Activated CD4-positive, alpha-beta memory T cell treated with anti-CD3 and anti-CD28 coated beads for 36 hours (primary cell): Measurements from ENCODE around the gene MAGEA9B. TPM values are rescaled to one million over a fixed set of nuclear protein-coding genes. Genes with fewer than 3 reads are reported as not detected.
A peak's percentile ranks its signal among the peaks of the same experiment; 100 is the strongest.
"Not testable (repeated sequence)": the region's sequence is repeated elsewhere in the genome, so short reads cannot be mapped to it uniquely, and the experiment has no call there.

Source experiments
- CTCF ChIA-PET: fragments of 350-600 bp; sonication (Branson Sonifier 250); formaldehyde crosslinking; loops from one replicate; lab custom pipeline; 2021; ENCODE audit warnings: antibody characterized with exemption, inconsistent platforms; lab: Charles Lee
- POLR2A ChIA-PET: fragments of 350-600 bp; sonication (Branson Sonifier 250); formaldehyde crosslinking; loops from one replicate; lab custom pipeline; 2021; ENCODE audit warnings: antibody characterized with exemption; lab: Charles Lee
- DNase-seq: peaks from one replicate; pipeline ENCODE4 v3.0.0-alpha.2; 2020
- H3K27ac Mint-ChIP-seq: one replicate; pipeline ENCODE4 v1.8.0; 2021; ENCODE audit warnings: mixed read lengths
- H3K27me3 Mint-ChIP-seq: one replicate; pipeline ENCODE4 v1.8.0; 2021; ENCODE audit warnings: mixed read lengths
- H3K36me3 Mint-ChIP-seq: one replicate; pipeline ENCODE4 v1.8.0; 2021; ENCODE audit warnings: mixed read lengths
- H3K4me1 Mint-ChIP-seq: one replicate; pipeline ENCODE4 v1.8.0; 2021; ENCODE audit warnings: low read depth, mixed read lengths
- H3K4me3 Mint-ChIP-seq: one replicate; pipeline ENCODE4 v1.8.0; 2021; ENCODE audit warnings: mild to moderate bottlenecking, mixed read lengths
- H3K9me3 Mint-ChIP-seq: one replicate; pipeline ENCODE4 v1.8.0; 2021; ENCODE audit warnings: mixed read lengths
- intact Hi-C: fragments of 100-400 bp; cut with micrococcal nuclease; formaldehyde crosslinking; loops from one replicate; pipeline ENCODE4 v1.15.1; 2023
- total RNA-seq, 2 experiments: library from RNA; stranded (reverse); gene quantifications; one replicate each; pipeline ENCODE4 v1.2.3, GENCODE V29; 2021

The MAGEA9B gene
- total RNA-seq, 2 experiments from 2014 or later: not detected

DNA sequence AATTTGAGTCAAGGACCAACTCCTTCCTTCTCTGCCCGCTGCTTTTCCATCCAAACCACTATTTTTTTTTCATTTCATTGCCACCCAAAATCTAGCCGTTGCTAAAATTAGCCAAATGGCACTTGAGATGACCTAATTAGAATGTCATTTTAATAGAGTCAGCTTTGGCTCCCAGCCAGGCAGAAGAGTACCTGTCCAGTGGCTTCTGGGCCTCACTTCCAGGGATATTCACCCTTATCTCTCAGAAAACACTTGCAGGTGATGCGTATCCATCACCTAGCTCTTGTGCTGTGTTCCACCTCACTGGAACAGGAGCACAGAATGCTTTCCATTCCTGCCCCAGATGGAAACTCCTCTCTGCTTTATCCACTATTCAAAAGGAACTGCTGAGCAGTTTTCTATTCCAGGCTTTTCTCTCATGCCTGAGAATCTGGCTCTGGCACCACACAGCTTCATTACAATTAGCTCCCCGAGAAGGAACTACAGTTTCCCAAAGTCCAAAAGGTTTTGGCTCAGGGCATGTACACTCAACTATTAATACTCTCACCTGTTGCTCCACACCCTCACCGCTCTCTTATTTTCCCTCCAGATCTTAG, 18.5 kb downstream of the MAGEA9B start:
- no peak for DNase-seq
- no peaks in the 10 kb centered on the region for H3K9me3 Mint-ChIP-seq
- ChIA-PET POLR2A (no interaction called here), CTCF (no interaction called here)
- peaks cover 2% of the 10 kb centered on the region for H3K27me3 Mint-ChIP-seq
- H3K4me1 Mint-ChIP-seq: peaks cover 10% of the 10 kb centered on the region
- intact Hi-C loops: no loop called here
- no peaks in the 10 kb centered on the region for H3K36me3 Mint-ChIP-seq
- H3K27ac Mint-ChIP-seq: no peak overlapping the region
- H3K4me3 Mint-ChIP-seq: no peak overlapping the region

DNA sequence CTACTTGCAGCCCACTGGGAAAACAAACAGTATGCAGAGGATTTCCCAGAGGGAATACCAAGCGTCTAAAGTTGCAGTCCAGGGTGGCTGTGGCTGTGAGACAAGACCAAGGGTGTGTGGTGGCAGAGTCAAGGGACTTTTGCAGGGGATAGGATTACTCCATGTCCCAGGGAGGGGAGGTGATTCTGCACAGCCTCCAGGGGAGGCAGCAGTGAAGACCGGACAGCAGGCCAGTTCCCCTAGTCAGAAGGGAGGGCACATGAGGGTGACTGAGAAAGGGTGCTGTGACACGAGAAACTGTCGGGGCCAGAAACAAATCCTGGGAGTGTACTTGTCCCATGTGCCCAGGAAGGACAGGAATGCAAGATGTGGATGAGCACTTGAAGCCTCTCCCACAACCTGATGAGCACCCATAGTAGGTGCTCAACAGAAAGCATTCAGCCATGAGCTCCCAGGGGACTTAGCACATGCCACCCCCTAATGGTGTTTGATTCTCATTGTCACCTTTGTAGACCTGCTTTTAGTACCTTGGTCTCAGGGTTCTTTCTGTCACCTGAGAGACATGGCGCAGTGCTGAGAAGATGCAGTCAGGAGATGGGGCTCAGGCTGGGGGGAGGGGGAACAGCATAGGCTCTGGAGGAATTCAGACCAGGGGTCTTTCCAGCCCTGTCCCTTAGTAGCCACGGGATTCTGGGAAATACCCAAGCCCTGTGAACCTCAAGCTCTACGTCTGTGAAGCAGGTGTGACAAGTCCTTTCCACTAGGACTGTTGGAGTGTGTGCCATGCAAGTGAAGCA, 19.4 kb downstream of the MAGEA9B start:
- Mint-ChIP-seq H3K27ac (no peak overlapping the region), H3K27me3 (peaks cover 2% of the 10 kb centered on the region), H3K36me3 (no peaks in the 10 kb centered on the region), H3K9me3 (no peaks in the 10 kb centered on the region), H3K4me3 (no peak overlapping the region), H3K4me1 (peaks cover 8% of the 10 kb centered on the region)
- DNase-seq: no peak
- intact Hi-C loops: no loop called here
- ChIA-PET CTCF (no interaction called here), POLR2A (no interaction called here)

DNA sequence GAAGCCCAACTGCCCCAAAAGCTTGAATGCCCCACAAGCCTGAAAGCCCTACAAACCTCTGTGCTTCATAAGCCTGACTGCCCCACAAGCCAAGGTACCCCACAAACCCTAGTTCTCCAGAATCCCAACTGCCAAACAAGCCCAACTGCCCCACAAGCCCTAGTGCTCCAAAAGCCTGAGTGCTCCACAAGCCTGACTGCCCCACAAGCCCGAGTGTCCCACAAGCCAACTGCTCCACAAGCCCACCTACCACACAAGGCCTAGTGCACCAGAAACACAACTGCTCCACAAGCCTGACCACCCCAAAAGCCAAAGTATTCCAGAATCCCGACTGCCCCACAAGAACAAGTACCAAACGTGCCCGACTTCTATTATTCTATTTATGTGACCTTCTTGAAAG, 23.9 kb downstream of the MAGEA9B start:
- ChIA-PET CTCF (no interaction called here), POLR2A (no interaction called here)
- Mint-ChIP-seq H3K4me3 (no peak overlapping the region), H3K9me3 (no peaks in the 10 kb centered on the region), H3K4me1 (no peaks in the 10 kb centered on the region), H3K27ac (no peak overlapping the region), H3K27me3 (no peaks in the 10 kb centered on the region), H3K36me3 (no peaks in the 10 kb centered on the region)
- DNase-seq: no peak
- intact Hi-C loops: no loop called here

DNA sequence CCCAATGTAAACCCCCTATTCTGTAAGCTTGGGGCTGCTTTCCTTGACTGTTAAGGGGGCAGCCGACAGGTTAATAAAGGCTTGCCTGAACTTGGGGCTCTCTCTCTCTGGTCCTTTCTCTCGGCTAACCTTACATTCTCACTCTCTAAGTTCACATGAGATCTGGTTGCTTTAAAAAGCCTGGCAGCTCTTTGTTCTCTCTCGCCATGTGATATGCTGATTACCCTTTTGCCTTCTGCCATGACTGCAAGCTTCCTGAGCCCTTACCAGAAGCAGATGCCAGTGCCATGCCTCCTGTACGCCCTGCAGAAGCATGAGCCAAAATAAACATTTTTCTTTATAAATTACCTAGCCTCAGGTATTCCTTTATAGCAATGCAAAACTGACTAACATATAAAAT, 32.0 kb downstream of the MAGEA9B start:
- CTCF ChIA-PET, POLR2A ChIA-PET, H3K9me3 Mint-ChIP-seq, H3K4me1 Mint-ChIP-seq, H3K4me3 Mint-ChIP-seq, H3K27ac Mint-ChIP-seq, DNase-seq, H3K36me3 Mint-ChIP-seq, H3K27me3 Mint-ChIP-seq, intact Hi-C loops: not testable (repeated sequence)

DNA sequence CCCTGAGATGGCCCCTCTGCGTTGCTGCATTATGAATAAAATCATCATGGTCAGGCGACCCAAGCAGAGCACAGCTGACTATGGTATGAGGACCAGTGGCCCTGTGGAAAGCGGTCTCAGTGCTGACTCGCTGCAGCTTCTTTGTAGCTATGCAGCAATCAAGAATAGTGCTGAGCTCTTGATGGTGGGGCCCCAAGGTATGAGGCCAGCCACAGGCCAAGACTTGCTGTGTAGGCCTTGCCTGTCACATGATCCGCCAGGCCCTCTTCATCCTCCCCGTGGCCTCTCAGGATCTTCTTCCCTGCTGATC, 35.4 kb downstream of the MAGEA9B start:
- H3K9me3 Mint-ChIP-seq, DNase-seq, H3K27ac Mint-ChIP-seq, H3K36me3 Mint-ChIP-seq, H3K4me3 Mint-ChIP-seq, H3K4me1 Mint-ChIP-seq, POLR2A ChIA-PET, intact Hi-C loops, H3K27me3 Mint-ChIP-seq, CTCF ChIA-PET: not testable (repeated sequence)

DNA sequence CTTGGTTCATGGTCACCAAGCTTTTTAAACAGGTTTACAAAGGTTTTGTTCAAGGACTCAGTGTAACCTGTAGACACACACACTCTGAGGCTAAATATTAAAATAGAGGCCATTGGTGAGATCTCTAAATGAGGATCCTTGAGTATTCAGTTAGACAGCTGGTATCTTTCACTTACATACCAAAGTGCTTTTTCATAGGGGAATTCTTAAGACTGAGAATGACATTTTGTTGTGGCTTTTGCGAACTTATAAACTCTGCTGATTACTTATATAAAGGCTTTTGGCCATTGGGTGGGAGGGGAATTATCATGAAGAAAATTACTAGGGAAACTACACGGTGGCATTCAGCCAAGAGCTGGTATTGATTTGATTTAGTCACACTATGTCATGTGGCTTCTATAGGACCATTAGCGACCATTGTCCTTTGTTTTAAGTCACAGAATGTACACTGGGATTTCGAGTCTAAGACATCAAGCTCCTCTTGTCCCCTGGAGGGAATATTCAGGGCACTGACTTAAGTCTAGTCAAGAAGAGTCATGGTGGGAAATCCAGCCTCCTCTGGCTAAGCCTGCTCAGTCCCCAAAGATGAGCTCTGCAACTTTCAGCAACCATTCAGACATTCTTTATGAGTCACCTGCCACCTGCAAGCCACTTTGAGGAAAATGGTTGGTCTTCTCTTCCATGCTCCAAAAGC, 35.9 kb downstream of the MAGEA9B start:
- POLR2A ChIA-PET, H3K27me3 Mint-ChIP-seq, H3K9me3 Mint-ChIP-seq, CTCF ChIA-PET, DNase-seq, H3K27ac Mint-ChIP-seq, H3K4me1 Mint-ChIP-seq, intact Hi-C loops, H3K36me3 Mint-ChIP-seq, H3K4me3 Mint-ChIP-seq: not testable (repeated sequence)

GRCh38 chrX:149550454-149550853, 36.8 kb downstream of the MAGEA9B start:
- H3K4me3 Mint-ChIP-seq, H3K36me3 Mint-ChIP-seq, H3K4me1 Mint-ChIP-seq, H3K9me3 Mint-ChIP-seq, DNase-seq, CTCF ChIA-PET, H3K27me3 Mint-ChIP-seq, H3K27ac Mint-ChIP-seq, intact Hi-C loops, POLR2A ChIA-PET: not testable (repeated sequence)

GRCh38 chrX:149549701-149550100, 37.6 kb downstream of the MAGEA9B start, which contains the start of gene HSFX3:
TSS of gene HSFX3 (minus strand) at chrX:149549924. CDS start at chrX:149549852, 72 bp downstream.
- H3K27me3 Mint-ChIP-seq, intact Hi-C loops, H3K4me3 Mint-ChIP-seq, H3K9me3 Mint-ChIP-seq, H3K27ac Mint-ChIP-seq, CTCF ChIA-PET, POLR2A ChIA-PET, DNase-seq, H3K36me3 Mint-ChIP-seq, H3K4me1 Mint-ChIP-seq: not testable (repeated sequence)

DNA sequence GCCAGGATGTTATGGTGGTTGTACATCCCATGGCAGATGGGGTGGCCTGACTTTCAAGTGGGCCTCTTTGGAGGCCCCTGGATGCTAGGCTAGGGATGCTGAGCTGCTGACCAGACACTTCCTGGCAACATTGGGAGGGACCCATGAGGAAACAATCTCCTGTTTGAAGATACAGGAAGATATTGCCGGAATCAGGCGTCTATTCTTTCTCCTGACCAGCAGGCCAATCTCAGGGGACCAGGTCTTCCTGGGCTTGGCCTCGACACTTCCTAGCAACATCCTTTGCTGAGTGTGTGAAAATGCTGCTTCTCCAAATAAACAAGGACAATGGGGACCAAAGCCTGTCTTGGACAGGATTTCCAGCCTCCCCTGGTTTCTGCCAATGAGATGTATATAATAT, 39.5 kb downstream of the MAGEA9B start:
- H3K27ac Mint-ChIP-seq, POLR2A ChIA-PET, H3K4me1 Mint-ChIP-seq, DNase-seq, H3K4me3 Mint-ChIP-seq, CTCF ChIA-PET, intact Hi-C loops, H3K9me3 Mint-ChIP-seq, H3K36me3 Mint-ChIP-seq, H3K27me3 Mint-ChIP-seq: not testable (repeated sequence)

DNA sequence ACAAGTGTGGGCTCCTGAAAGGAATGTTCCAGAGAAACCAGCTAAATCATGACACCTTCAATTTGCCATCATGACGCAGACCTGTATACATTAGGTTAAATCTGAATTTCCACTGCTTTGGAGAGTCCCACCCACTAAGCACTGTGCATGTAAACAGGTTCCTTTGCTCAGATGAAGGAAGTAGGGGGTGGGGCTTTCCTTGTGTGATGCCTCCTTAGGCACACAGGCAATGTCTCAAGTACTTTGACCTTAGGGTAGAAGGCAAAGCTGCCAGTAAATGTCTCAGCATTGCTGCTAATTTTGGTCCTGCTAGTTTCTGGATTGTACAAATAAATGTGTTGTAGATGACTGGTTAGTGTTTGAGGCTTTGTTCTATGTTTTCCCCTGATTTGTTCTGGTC, 40.3 kb downstream of the MAGEA9B start:
- intact Hi-C loops, CTCF ChIA-PET, DNase-seq: not testable (repeated sequence)

GRCh38 chrX:149545545-149546543, 41.4 kb downstream of the MAGEA9B start:
- DNase-seq: peak; percentile 27
- H3K4me1 Mint-ChIP-seq, POLR2A ChIA-PET, H3K4me3 Mint-ChIP-seq, H3K36me3 Mint-ChIP-seq, CTCF ChIA-PET, intact Hi-C loops, H3K27me3 Mint-ChIP-seq, H3K9me3 Mint-ChIP-seq, H3K27ac Mint-ChIP-seq: not testable (repeated sequence)

More for the DNA sequence above, 40.3 kb downstream of the MAGEA9B start:
- H3K27me3 Mint-ChIP-seq, H3K4me3 Mint-ChIP-seq, POLR2A ChIA-PET, H3K9me3 Mint-ChIP-seq, H3K4me1 Mint-ChIP-seq, H3K36me3 Mint-ChIP-seq: not testable (repeated sequence)
- H3K27ac Mint-ChIP-seq: peak overlapping the region; percentile 18
